Stimulated activated memory B cell treated with anti-CD40 and anti-IgM and Interleukin-4, amounts not matched to agents 10 μg/mL and 1 μg/mL and 100 μg/mL, for 72 hours (primary cell): ENCODE data around the gene ERAS.
"Not testable (repeated sequence)": the region's sequence is repeated elsewhere in the genome, so short reads cannot be mapped to it uniquely, and the experiment has no call there.

Source experiments
- ATAC-seq: fragments of 150-1000 bp; cut with Tn5 transposase; 2 replicates; pipeline ENCODE4 v1.10.0; 2021
- H3K27ac Mint-ChIP-seq: one replicate; pipeline ENCODE4 v1.8.0; 2022; ENCODE audit warnings: mild to moderate bottlenecking, mixed read lengths
- H3K27me3 Mint-ChIP-seq: one replicate; pipeline ENCODE4 v1.8.0; 2022; ENCODE audit warnings: mixed read lengths
- H3K36me3 Mint-ChIP-seq: one replicate; pipeline ENCODE4 v1.8.0; 2022; ENCODE audit warnings: mixed read lengths
- H3K4me1 Mint-ChIP-seq: one replicate; pipeline ENCODE4 v1.8.0; 2022; ENCODE audit warnings: mixed read lengths
- H3K4me3 Mint-ChIP-seq: one replicate; pipeline ENCODE4 v1.8.0; 2022; ENCODE audit warnings: mild to moderate bottlenecking, moderate library complexity, mixed read lengths
- H3K9me3 Mint-ChIP-seq: one replicate; pipeline ENCODE4 v1.8.0; 2022; ENCODE audit warnings: mixed read lengths

The ERAS gene

DNA sequence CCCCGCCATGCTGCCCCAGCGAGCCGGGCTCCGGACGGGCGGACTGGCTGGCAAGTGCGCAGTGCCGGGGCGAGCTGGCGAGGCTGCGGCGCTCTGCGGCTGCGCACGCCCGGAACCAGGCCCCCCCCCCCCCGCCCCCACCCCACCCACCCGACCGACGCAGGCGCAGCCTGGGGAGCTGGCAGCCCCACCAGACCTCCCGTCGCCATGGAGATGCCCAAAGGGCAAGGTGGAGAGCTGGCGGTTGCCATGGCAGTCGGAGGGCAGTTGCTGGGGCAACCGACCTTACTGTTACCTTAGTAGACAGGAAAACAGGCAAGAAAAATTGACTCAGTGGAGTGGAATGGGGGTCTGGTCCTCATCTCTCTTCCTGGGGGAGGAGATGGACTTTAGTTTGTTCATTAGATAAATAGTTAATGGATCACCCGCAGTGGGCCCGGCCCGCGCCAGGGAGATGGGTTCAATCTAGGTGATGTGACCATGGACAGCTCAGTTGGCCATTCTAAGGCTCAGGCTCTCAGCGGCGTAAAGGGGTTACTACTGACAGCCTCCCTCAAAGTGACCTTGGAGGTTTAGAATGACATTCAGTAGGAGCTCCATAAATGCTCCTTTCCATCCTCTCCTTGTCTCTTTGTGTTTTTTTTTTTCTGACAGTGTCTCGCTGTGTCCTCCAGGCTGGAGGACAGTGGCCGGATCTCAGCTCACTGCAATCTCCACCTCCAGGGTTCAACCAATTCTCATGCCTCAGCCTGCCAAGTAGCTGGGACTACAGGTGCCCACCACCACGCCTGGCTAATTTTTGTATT is 9.4 kb downstream of the ERAS start, which contains the start of gene PCSK1N:
Gene PCSK1N (minus strand): TSS at position 87 of the 806 bp plus-strand sequence. CDS start 78 bp downstream, at position 9.
- ATAC-seq, result no peak
- Mint-ChIP-seq H3K4me1 (peaks cover 12% of the 10 kb centered on the region), H3K27me3 (peaks cover 46% of the 10 kb centered on the region), H3K27ac (no peak within 1 kb of the TSS), H3K4me3 (peak within 1 kb of the TSS; percentile 21), H3K36me3 (no peaks in the 10 kb centered on the region), H3K9me3 (no peaks in the 10 kb centered on the region)

DNA sequence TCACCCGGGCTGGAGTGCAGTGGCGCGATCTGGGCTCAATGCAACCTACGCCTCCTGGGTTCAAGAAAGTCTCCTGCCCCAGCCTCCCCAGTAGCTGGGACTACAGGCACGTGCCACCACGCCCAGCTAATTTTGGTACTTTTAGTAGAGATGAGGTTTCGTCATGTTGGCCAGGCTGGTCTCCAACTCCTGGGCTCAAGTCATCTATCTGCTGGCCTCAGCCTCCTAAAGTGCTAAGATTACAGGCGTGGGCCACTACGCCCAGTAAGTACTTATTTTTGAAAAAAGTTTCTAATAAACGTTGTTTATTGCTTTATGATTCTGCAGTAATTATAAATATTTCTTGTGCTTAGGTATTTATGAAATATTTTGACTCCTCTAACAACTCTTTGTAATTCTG is 13.4 kb downstream of the ERAS start:
- Mint-ChIP-seq H3K4me3 (no peak overlapping the region), H3K4me1 (peaks cover 3% of the 10 kb centered on the region), H3K27me3 (peaks cover 26% of the 10 kb centered on the region), H3K27ac (no peak overlapping the region), H3K36me3 (no peaks in the 10 kb centered on the region), H3K9me3 (no peaks in the 10 kb centered on the region)
- no peak for ATAC-seq

DNA sequence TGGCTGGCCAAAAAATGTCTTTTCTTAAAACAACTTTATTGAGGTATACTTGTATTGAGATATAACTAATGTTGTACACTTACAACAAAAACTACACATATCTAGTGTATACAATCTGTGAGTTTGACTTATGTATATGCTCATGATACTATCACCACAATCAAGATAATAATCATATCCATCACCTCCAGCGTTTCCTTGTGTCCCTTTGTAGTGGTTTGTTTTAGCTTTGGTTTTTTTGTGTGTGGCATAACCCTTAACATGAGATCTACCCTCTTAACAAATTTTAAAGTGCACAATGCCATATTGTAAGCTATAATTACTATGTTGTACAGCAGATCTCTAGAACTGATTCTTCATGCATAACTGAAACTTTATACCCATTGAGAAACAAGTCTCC is 22.5 kb downstream of the ERAS start:
- H3K4me3 Mint-ChIP-seq, result no peak overlapping the region
- H3K4me1 Mint-ChIP-seq, result peaks cover 8% of the 10 kb centered on the region
- H3K27me3 Mint-ChIP-seq, result peaks cover 3% of the 10 kb centered on the region
- H3K27ac Mint-ChIP-seq, result no peak overlapping the region
- ATAC-seq, result no peak
- H3K9me3 Mint-ChIP-seq, result no peaks in the 10 kb centered on the region
- H3K36me3 Mint-ChIP-seq, result no peaks in the 10 kb centered on the region

DNA sequence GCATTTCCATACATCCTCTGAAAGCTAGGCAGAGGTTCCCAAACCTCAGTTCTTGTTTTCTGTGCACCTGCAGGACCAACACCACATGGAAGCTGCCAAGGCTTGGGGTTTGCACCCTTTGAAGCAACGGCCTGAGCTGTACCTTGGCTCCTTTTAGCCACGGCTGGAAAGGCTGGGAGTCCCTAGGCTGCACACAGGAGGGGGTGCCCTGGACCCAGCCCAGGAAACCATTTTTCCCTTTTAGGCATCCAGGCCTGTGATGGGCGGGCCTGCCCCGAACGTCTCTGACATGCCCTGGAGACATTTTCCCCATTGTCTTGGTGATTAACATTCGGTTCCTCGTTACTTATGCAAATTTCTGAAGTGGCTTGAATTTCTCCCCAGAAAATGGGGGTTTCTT is 26.5 kb downstream of the ERAS start:
- Mint-ChIP-seq H3K27ac (no peak overlapping the region), H3K9me3 (no peaks in the 10 kb centered on the region), H3K36me3 (no peaks in the 10 kb centered on the region), H3K4me1 (peaks cover 8% of the 10 kb centered on the region), H3K4me3 (no peak overlapping the region), H3K27me3 (peaks cover 8% of the 10 kb centered on the region)
- ATAC-seq, result no peak

DNA sequence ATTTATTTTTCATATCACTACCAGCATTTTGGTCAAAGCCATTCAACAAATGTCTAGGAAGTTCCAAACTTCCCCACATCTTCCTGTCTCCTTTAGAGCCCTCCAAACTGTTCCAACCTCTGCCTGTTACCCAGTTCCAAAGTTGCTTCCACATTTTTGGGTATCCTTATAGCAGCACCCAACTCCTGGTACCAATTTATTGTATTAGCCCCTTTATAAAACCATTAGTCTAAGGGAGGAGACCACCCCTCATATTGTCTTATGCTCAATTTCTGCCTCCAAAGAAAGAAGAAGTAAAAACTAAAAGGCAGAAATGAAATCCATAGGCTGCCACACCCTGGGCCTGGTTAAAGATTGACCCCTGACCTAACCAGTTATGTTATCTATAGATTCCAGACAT is 27.2 kb downstream of the ERAS start:
- H3K9me3 Mint-ChIP-seq, ATAC-seq, H3K27me3 Mint-ChIP-seq, H3K36me3 Mint-ChIP-seq, H3K4me1 Mint-ChIP-seq, H3K27ac Mint-ChIP-seq, H3K4me3 Mint-ChIP-seq: not testable (repeated sequence)

DNA sequence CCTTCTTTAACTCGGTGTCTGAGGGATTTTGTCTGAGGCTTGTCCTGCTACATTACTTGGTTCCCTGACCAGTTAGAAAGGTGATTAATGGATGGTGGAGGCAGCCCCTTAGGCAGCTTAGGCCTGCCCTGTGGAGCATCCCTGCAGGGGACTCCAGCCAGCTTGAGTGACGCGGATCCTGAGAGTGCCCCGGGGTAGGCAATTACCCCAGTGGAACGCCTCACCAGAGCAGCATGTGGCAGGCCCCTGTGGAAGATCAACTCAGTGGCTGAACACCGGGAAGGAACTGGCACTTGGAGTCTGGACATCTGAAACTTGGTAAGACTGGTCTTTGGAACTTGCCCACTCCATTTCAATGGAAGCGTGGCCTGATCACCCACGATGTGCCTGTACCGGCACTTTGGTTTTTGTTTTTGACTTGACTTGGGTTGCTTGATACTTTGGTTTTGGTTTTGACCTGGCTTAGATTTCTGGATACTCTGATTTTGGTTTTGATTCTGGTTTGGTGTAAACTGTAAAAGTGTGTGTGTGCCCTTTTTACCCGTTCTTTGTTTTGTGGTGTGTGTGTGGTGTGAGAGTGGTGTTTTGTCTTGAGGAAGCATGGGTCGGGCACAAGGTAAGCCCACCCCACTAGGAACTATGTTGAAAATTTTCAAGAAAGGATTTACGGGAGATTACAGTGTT is 27.9 kb downstream of the ERAS start:
- H3K36me3 Mint-ChIP-seq, H3K4me3 Mint-ChIP-seq, H3K27ac Mint-ChIP-seq, ATAC-seq, H3K27me3 Mint-ChIP-seq, H3K9me3 Mint-ChIP-seq, H3K4me1 Mint-ChIP-seq: not testable (repeated sequence)

DNA sequence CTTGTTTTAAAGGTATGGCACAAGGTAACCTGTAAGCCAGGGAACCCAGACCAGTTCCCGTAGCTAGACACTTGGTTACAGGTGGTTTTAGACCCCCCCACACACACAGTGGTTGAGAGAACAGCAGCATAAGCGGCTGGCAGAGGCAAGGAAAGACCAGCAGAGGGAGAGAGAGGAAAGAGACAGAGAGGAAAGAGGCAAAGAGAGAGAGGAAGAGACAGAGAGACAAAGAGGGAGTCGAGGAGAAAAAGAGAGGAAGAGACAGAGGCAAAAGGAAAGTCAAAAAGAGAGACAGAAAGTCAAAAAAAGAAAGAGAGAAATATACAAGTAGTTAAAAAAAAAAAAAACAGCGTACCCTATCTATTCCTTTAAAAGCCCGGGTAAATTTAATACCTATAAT is 28.6 kb downstream of the ERAS start:
- Mint-ChIP-seq H3K4me1 (peaks cover 8% of the 10 kb centered on the region), H3K36me3 (no peaks in the 10 kb centered on the region), H3K9me3 (no peaks in the 10 kb centered on the region), H3K27me3 (peaks cover 8% of the 10 kb centered on the region), H3K4me3 (no peak overlapping the region), H3K27ac (no peak overlapping the region)
- no peak for ATAC-seq

DNA sequence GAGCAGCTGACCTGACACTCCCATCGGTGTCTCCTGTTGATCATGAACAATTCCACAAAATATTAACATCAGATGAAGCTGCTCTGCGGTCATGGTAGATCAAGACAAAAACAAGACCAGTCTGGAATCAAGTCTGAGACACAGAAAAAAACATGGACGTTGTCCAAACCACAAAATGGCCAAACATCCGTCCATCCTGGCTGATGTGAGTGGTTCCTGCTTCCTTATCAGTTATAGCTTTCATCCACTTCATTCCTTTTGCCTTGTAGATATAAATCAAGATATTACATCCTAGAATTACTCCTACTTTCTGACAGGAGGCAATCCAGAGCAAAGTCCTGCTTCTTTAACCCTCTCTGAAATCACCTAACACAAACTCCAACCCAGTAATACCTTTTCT is 37.9 kb downstream of the ERAS start:
- Mint-ChIP-seq H3K36me3 (no peaks in the 10 kb centered on the region), H3K4me3 (no peak overlapping the region), H3K27ac (no peak overlapping the region), H3K9me3 (no peaks in the 10 kb centered on the region), H3K4me1 (no peaks in the 10 kb centered on the region), H3K27me3 (no peaks in the 10 kb centered on the region)
- no peak for ATAC-seq

DNA sequence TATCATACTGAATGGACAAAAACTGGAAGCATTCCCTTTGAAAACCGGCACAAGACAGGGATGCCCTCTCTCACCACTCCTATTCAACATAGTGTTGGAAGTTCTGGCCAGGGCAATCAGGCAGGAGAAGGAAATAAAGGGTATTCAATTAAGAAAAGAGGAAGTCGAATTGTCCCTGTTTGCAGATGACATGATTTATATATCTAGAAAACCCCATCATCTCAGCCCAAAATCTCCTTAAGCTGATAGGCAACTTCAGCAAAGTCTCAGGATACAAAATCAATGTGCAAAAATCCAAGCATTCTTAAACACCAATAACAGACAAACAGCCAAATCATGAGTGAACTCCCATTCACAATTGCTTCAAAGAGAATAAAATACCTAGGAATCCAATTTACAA is 45.7 kb downstream of the ERAS start:
- H3K4me3 Mint-ChIP-seq, result not testable (repeated sequence)

DNA sequence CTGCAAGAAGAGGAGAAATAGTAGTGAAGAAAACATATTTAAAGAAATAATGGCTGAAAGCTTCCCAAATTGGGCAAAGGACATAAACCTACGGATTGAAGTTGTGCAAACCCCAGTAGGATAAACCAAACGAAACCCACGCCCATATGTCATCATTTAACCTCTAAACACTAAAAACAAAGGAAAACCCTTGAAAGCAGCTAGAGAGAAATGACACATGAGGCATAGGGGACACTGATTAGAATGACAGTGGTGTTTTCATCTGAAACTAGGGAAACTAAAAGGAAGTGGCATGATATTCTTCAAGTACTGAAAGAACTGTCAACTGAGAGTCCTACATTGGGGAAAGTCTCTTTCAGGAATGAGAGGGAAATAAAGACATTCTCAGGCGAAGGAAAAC is 50.6 kb downstream of the ERAS start:
- H3K27me3 Mint-ChIP-seq, H3K4me3 Mint-ChIP-seq, H3K27ac Mint-ChIP-seq, H3K4me1 Mint-ChIP-seq, ATAC-seq, H3K36me3 Mint-ChIP-seq, H3K9me3 Mint-ChIP-seq: not testable (repeated sequence)

More for the DNA sequence above, 45.7 kb downstream of the ERAS start:
- H3K4me1 Mint-ChIP-seq, H3K36me3 Mint-ChIP-seq, H3K27me3 Mint-ChIP-seq, H3K9me3 Mint-ChIP-seq, H3K27ac Mint-ChIP-seq, ATAC-seq: not testable (repeated sequence)
